Measurements from ENCODE around the gene RNF31.
A peak's percentile ranks its signal among the peaks of the same experiment; 100 is the strongest.

RNF31 gene

GRCh38 chr14:24135584-24135833 lies 11.8 kb upstream of the RNF31 start:
- Histone ChIP-seq H3K9me3 (ENCODE audit: severe bottlenecking) (no peaks in the 10 kb centered on the region), H3K27ac (peak overlapping the region; percentile 76), H3K36me3 (peaks cover 26% of the 10 kb centered on the region), H3K27me3 (ENCODE audit: insufficient read depth, low read depth, severe bottlenecking) (no peaks in the 10 kb centered on the region), H3K4me3 (ENCODE audit: low read depth, low read length) (peak overlapping the region; percentile 44)
- no peak for DNase-seq
- TF ChIP-seq CTCF (IDR thresholded peaks at IDR 0.05; ENCODE audit: low read depth, low read length) = no peak

- peak within 1 kb of the TSS; percentile 76 for H3K27ac ChIP-seq
- peaks cover 28% of the 10 kb centered on the region for H3K36me3 ChIP-seq
Measured at GRCh38 chr14:24135834-24136683, 11.2 kb upstream of the RNF31 start, which contains the start of gene PSME1. TSS of gene PSME1 (plus strand) at chr14:24136194. CDS start at chr14:24136263, 69 bp downstream.

GRCh38 chr14:24136684-24137528 lies 10.4 kb upstream of the RNF31 start:
- Histone ChIP-seq H3K9me3 (ENCODE audit: severe bottlenecking) (no peaks in the 10 kb centered on the region), H3K27me3 (ENCODE audit: insufficient read depth, low read depth, severe bottlenecking) (no peaks in the 10 kb centered on the region), H3K4me3 (ENCODE audit: low read depth, low read length) (peak overlapping the region; percentile 74), H3K36me3 (peaks cover 28% of the 10 kb centered on the region), H3K27ac (peak overlapping the region; percentile 73; the same call in 1 of the 2 replicates)
- no peak for TF ChIP-seq CTCF (IDR thresholded peaks at IDR 0.05; ENCODE audit: low read depth, low read length)
- DNase-seq = no peak

More at GRCh38 chr14:24135834-24136683, 11.2 kb upstream of the RNF31 start, which contains the start of gene PSME1:
- H3K4me3 ChIP-seq (ENCODE audit: low read depth, low read length) = peak within 1 kb of the TSS; percentile 74
- H3K27me3 ChIP-seq (ENCODE audit: insufficient read depth, low read depth, severe bottlenecking) = no peaks in the 10 kb centered on the region
- DNase-seq = peak; percentile 95
- TF ChIP-seq CTCF (IDR thresholded peaks at IDR 0.05; ENCODE audit: low read depth, low read length) = no peak
- no peaks in the 10 kb centered on the region for H3K9me3 ChIP-seq (ENCODE audit: severe bottlenecking)

- peaks cover 28% of the 10 kb centered on the region for H3K36me3 ChIP-seq
- H3K9me3 ChIP-seq (ENCODE audit: severe bottlenecking) = no peaks in the 10 kb centered on the region
- no peaks in the 10 kb centered on the region for H3K27me3 ChIP-seq (ENCODE audit: insufficient read depth, low read depth, severe bottlenecking)
- H3K27ac ChIP-seq = no peak overlapping the region
- no peak for TF ChIP-seq CTCF (IDR thresholded peaks at IDR 0.05; ENCODE audit: low read depth, low read length)
- no peak overlapping the region for H3K4me3 ChIP-seq (ENCODE audit: low read depth, low read length)
- no peak for DNase-seq
Measured at GRCh38 chr14:24137529-24138395, 9.5 kb upstream of the RNF31 start.

- H3K27ac ChIP-seq = no peak overlapping the region
- DNase-seq = peak; percentile 50
- peaks cover 31% of the 10 kb centered on the region for H3K36me3 ChIP-seq
- no peak for TF ChIP-seq CTCF (IDR thresholded peaks at IDR 0.05; ENCODE audit: low read depth, low read length)
- no peaks in the 10 kb centered on the region for H3K9me3 ChIP-seq (ENCODE audit: severe bottlenecking)
- H3K27me3 ChIP-seq (ENCODE audit: insufficient read depth, low read depth, severe bottlenecking) = no peaks in the 10 kb centered on the region
- H3K4me3 ChIP-seq (ENCODE audit: low read depth, low read length) = no peak overlapping the region
Measured at GRCh38 chr14:24138396-24139271, 8.7 kb upstream of the RNF31 start.
